Right atrium auricular region (tissue), 2 donors: ENCODE results near the gene SARS2. TPM values are rescaled to one million over a fixed set of nuclear protein-coding genes. Genes with fewer than 3 reads are reported as not detected.
"Not testable (repeated sequence)": the region's sequence is repeated elsewhere in the genome, so short reads cannot be mapped to it uniquely, and the experiment has no call there.

Source experiments
- DNase-seq: peaks from one replicate; pipeline ENCODE4 v3.0.0-alpha.2; 2019; ENCODE audit warnings: low spot score
- H3K27ac ChIP-seq, 2 donors: fragments of 200-600 bp; sonication (generic); 1 replicate in 1 of 2; 2 replicates in 1 of 2; pipeline ENCODE4 v1.5.1; 2016 to 2019
- H3K27me3 ChIP-seq, 2 donors: fragments of 200-600 bp; sonication (generic); one replicate each; pipeline versions ENCODE4 v1.5.1 to v1.6.0; 2017 to 2019
- H3K36me3 ChIP-seq: fragments of 200-600 bp; sonication (generic); one replicate; pipeline ENCODE4 v1.5.1; 2016
- H3K4me1 ChIP-seq, 2 donors: fragments of 200-600 bp; sonication (generic); one replicate each; pipeline versions ENCODE4 v1.5.1 to v1.6.0; 2017 to 2019
- H3K4me3 ChIP-seq, 2 donors: fragments of 200-600 bp; sonication (generic); 1 replicate in 1 of 2; 2 replicates in 1 of 2; pipeline ENCODE4 v1.5.1; 2017 to 2019; ENCODE audit warnings: mild to moderate bottlenecking in 1 of 2, moderate library complexity in 1 of 2
- H3K9me3 ChIP-seq, 2 donors: fragments of 200-600 bp; sonication (generic); one replicate each; pipeline ENCODE4 v1.5.1; 2019
- CTCF ChIP-seq, 2 donors: fragments of 200-600 bp; sonication (generic); IDR thresholded peaks; one replicate each; pipeline ENCODE4 v1.5.1; 2019; ENCODE audit warnings: antibody characterized with exemption in 2 of 2
- total RNA-seq, 2 donors: library from RNA; depleted of rRNA; stranded (reverse); fragments of >200 nt; gene quantifications; one replicate each; pipeline ENCODE4 v1.1.0, GENCODE V29; 2016

SARS2 gene
- total RNA-seq, 2 donors from 2014 or later: 13.7 to 24.3 TPM

- no peak for DNase-seq
- Histone ChIP-seq H3K36me3 (peaks cover 33% of the 10 kb centered on the region), H3K9me3 (no peaks in the 10 kb centered on the region), H3K4me1 (peaks cover 0 to 15% of the 10 kb centered on the region in 2 donors), H3K4me3 (no peak overlapping the region), H3K27me3 (no peaks in the 10 kb centered on the region), H3K27ac (peak overlapping the region in 1 of 2 donors; percentile 3)
- no peak for TF ChIP-seq CTCF (IDR thresholded peaks at IDR 0.05)
Observed at GRCh38 chr19:38878575-38879399, 51.8 kb downstream of the SARS2 start.

- TF ChIP-seq CTCF (IDR thresholded peaks at IDR 0.05): no peak
- no peak for DNase-seq
- H3K36me3 ChIP-seq: peaks cover 27% of the 10 kb centered on the region
- peak within 1 kb of the TSS in 1 of 2 donors; percentile 3 for H3K27ac ChIP-seq
- no peaks in the 10 kb centered on the region for H3K9me3 ChIP-seq
- H3K4me1 ChIP-seq: peaks cover 0 to 20% of the 10 kb centered on the region in 2 donors
- H3K27me3 ChIP-seq: no peaks in the 10 kb centered on the region
- H3K4me3 ChIP-seq: no peak within 1 kb of the TSS
Observed at GRCh38 chr19:38877781-38878574, 52.6 kb downstream of the SARS2 start, which contains the start of gene RINL. TSS of gene RINL (minus strand) at chr19:38878275. CDS start at chr19:38876742, 1,533 bp downstream.

GRCh38 chr19:38875656-38876395, 54.7 kb downstream of the SARS2 start:
- no peaks in the 10 kb centered on the region for H3K27me3 ChIP-seq
- H3K9me3 ChIP-seq: no peaks in the 10 kb centered on the region
- no peak overlapping the region for H3K27ac ChIP-seq
- peaks cover 6% of the 10 kb centered on the region for H3K36me3 ChIP-seq
- no peak overlapping the region for H3K4me3 ChIP-seq
- no peak for TF ChIP-seq CTCF (IDR thresholded peaks at IDR 0.05)
- peaks cover 0 to 20% of the 10 kb centered on the region in 2 donors for H3K4me1 ChIP-seq
- no peak for DNase-seq

GRCh38 chr19:38873400-38873799, 57.2 kb downstream of the SARS2 start:
- H3K36me3 ChIP-seq, H3K4me3 ChIP-seq, H3K27me3 ChIP-seq, H3K27ac ChIP-seq, H3K9me3 ChIP-seq, DNase-seq: not testable (repeated sequence)
- peaks cover 0 to 34% of the 10 kb centered on the region in 2 donors for H3K4me1 ChIP-seq

GRCh38 chr19:38870612-38871011, 60.0 kb downstream of the SARS2 start:
- no peaks in the 10 kb centered on the region for H3K36me3 ChIP-seq
- no peak for TF ChIP-seq CTCF (IDR thresholded peaks at IDR 0.05)
- no peaks in the 10 kb centered on the region for H3K9me3 ChIP-seq
- H3K27me3 ChIP-seq: no peaks in the 10 kb centered on the region
- H3K4me1 ChIP-seq: peaks cover 0 to 24% of the 10 kb centered on the region in 2 donors
- DNase-seq: no peak
- peak overlapping the region in 1 of 2 donors; percentile 24 for H3K27ac ChIP-seq
- H3K4me3 ChIP-seq: no peak overlapping the region
